T-helper 9 cell (primary cell): ENCODE data around the gene CD163L1.
"Not testable (repeated sequence)": the region's sequence is repeated elsewhere in the genome, so short reads cannot be mapped to it uniquely, and the experiment has no call there.

Source experiments
- DNase-seq: peaks from one replicate; pipeline ENCODE4 v3.0.0-alpha.2; 2020

The CD163L1 gene

DNA sequence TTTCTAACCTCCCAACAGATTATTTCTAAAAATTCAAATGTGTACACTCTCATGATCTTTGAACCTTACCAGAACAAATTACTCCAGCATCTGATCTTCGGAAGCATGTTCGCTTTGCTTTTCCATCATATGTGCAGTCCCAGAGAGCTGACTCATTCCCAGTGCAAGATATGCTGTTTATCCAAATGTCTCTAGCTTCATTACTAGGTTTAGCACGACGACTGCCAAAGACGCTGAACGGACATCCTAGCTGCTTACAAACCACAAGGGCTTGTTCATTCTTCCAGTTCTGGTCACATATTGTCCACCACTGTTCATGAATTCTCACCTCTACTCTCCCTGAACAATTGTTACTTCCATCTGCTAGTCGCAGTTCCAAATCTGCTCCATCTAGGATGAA is 40.5 kb downstream of the CD163L1 start:
- no peak for DNase-seq

DNA sequence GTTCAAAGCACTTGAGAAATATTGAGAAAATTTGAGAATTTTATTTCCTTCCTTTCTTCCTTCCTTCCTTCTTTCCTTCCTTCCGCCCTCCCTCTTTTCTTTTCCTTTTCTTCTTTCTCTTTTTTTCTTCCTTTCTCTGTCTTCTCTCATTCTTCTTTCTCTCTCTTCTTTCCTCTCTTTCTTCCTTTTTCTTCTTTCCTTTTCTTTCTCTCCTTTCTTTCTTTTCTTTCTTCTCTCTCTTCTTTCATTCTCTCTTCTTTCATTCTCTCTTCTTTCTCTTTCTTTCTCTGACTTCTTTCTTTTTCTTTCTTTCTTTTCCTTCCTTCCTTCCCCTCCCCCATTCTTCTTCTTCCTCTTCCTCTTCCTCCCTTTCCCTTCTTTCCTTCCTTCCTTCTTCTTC is 44.9 kb downstream of the CD163L1 start:
- DNase-seq, result no peak

DNA sequence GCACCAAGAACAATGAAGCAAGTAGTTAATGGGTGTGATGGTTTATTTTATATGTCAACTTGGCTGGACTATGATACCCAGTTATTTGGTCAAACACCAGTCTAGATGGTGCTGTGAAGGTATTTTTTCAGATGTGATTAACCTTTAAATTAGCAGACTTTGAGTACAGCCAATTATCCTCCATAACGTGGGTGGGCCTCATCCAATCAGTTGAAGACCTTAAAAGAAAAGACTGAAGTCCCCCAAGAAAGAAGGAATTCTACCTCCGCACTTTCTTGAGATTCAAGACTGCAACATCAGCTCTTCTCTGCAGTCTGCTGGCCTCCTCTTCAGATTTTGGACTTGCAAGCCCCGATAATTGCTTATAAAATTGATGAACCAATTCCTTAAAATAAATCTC is 47.5 kb downstream of the CD163L1 start:
- no peak for DNase-seq

DNA sequence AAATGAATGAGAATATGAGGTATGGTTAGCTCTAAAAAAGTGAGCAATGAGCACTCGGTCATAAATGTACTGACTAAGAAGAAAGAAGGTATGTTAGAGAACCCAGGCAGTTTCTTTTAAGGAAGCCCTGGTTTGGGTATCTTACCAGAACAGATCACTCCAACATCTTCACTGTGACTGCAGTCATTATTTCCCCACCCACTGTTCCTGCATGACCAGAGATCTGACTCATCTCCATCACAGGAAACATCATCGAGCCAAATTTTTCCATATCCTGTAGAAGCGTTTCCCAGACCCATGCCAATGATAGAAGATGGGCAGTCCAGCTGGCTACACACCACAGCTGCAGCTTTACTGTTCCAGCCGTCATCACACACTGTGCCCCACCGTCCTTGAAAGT is 48.0 kb downstream of the CD163L1 start:
- DNase-seq, result no peak

DNA sequence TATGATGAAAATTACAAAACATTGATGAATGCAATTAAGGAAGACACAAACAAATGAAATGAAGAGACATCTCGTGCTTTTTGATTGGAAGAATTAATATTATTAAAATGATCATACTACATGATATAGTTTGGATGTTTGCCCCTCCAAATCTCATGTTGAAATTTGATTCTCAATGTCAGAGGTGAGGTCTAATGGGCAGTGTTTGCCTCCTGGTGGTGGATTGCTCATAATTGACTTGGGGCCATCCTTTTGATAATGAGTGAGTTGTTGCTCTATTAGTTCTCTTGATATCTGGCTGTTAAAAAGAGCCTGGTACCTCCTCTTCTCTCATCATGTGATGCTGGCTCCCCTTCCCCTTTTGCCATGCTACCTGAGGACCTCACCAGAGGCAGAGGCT is 56.7 kb downstream of the CD163L1 start:
- DNase-seq, result no peak

DNA sequence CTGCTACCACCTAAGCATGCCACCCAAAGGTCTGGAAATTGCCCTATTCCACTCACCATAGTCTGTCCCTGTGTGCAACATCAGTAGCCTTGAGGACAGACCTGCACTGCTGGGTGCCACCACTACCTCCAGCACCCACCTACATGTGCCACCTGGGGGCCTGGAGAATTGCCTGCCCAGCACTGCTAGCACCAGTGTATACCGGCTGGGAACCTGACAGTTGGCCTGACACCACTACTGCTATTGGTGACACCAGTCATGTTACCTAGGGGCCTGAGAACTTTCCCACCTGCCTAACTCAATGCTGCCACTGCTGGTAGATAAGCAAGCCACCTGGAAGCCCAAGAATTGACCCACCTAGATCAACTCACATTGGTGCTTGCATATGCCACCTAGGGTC is 60.8 kb downstream of the CD163L1 start:
- no peak for DNase-seq

DNA sequence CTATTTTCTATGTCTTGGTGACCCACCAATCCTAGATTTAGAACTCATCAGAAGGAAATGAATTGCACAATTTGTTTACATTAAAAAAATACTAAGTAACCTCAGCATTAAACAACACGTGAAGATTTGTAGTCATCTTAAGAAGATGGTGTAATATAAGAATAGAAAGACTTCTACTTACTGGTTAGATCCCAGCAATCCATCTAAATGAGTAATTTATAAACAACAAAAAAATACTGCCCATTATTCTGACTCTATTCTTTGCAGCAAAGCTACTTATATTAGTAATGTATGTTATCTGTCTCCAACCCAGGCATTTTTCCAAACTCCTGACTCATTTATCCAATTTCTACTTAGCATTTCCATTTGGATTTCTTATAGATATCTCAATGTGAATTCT is 67.8 kb downstream of the CD163L1 start:
- DNase-seq, result no peak

DNA sequence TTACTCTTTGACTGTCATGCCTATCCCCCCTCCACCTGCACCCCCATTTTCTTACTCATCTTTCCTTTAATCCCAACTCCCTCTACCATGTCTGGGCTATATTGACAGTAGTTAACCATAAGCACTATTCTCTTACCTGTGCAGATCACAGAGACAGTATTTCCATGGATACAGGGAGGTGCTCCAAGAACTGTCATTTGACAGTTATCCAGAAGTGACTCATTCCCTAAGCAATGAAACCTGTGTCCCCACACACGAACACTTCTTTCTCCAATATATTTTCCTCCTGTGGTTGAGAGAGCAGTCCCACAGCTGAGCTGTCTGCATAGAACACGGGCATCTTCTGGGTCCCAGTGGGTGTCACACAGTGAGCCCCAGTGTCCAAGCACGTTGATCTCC is 68.8 kb downstream of the CD163L1 start:
- no peak for DNase-seq

DNA sequence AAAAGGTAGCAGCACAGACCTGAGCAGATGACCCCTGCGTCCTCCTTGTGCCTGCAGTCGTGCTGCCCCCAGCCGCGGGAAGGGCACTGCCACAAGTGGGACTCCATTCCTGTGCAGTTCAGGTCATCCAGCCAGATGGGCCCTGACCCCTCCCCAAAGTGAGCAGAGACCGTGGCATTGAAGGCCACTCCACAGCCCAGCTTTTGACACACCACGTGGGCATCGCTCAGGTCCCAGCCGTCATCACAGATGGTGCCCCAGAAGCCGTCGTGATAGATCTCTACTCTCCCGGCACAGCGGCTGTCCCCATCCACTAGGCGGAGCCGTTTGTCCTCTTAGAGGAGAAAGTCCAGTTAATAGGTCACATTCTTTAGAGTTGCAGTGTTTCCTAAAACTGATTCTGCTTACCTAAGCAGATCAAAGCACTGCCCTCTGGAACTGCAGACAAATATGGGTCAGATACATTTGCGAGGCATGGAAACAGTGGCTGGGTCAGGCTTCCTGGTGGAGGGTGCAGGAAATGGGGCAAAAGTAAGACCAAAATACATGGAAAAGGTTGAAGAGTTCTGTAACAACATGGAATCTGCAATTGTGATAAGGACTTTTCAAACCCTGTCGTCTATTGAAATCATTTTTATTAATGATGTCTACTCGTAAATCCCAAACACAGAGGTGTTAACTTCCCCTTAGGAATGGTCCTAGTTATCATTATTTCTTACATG is 69.4 kb downstream of the CD163L1 start:
- no peak for DNase-seq

DNA sequence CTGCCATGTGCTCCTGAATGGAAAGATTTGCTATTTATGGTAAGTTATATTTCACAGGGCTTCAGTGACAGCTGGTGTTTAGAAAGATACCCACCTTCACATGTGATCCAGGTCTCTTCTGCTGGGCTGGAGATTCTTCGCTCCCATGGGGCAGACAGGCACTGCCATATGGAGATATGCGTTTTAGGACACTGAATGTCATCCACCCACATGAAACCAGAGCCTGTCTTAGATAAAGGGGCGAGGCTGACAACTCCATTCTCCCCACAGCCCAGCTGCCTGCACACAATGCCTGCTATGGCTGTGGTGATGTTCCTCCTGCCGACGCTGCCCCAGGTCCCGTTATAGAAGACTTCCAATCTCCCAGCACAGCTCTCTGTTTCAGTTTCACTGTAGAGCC is 70.7 kb downstream of the CD163L1 start:
- DNase-seq, result no peak

DNA sequence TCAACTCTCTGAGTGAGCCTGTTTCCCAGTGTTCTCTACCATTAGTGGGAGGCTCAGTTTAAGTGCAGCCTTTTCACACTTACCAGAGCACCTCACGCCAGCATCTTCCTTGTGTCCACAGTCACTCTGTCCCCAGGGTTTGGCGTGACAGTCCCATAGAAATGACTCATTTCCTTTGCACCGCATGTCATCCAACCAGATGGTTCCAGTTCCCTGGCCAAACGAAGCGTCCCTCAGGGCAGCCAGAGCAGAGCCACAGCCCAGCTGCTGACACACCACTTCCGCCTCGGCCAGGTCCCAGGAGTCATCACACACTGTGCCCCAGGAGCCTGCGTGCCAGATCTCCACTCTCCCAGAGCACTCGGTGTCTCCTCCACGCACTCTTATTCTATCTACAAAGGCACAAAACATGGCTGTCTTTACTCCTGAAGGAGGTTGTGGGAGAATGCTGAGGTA is 74.7 kb downstream of the CD163L1 start:
- DNase-seq, result no peak

DNA sequence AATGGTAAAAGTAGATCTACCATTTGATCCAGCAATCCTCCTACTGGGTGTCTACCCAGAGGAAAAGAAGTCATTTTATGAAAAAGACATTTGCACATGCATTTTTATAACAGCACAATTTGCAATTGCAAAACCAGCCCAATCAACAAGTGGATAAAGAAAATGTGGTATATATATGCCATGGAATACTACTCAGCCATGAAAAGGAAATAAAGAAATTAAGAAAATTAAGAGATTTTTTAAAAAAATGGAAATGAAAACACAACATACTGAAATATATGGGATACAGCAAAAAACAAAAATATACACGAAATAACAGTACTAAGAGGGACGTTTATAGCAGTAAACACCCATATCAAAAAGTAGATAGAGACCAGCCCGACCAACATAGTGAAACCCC is 81.2 kb downstream of the CD163L1 start:
- no peak for DNase-seq

DNA sequence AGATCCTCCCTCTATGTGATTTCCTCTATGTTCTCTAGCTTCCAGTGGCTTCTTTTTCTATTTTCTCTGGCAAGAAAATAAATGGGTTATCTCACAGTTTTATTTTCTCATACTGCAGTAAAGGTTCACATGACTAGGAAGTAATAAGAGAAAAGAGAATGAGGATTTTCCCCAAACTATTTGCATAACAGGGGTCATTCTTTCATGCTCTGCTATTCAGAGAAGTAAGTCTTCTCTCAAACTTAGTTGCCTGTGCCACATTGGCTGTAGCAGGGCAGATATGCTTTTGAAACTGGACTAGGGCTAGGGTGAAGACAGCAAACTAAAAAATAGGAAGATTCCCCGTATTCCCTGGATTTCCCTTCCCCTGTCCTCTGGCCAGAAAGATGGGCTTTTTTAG is 82.7 kb downstream of the CD163L1 start:
- no peak for DNase-seq

DNA sequence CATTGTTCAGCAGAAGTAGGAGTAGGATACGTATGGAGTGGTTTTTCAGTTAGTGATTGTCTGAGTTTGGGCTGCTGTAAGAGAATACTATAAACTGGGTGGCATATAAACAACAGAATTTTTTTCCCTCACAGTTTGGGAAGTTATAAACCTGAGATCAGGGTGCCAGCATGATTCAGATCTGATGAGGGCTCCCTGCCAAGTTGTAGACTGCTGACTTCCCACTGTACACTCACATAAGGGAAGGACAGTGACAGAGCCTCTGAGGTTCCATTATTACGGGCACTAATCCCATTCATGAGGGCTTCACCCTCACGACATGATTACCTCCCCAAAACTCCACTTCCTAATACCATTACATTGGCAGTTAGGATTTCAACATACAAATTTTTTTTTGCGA is 89.4 kb downstream of the CD163L1 start:
- no peak for DNase-seq

DNA sequence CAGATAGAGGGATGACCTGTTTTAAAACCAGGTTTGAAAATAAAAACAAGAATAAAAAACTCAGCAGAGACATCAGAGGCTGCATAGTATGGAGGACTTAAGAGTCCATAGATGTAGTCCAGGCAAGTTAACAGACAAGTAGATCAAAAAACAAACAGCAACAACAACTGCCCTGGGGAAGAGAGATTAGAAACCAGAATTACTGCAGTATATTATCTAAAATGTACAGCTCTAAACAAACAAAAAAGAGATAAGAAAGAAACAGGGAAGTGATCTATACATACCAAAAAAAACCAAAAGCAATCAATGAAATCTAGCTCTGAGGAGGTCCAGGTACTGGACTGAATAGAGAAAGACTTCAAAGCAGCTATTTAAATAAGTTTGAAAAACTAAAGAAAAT is 91.3 kb downstream of the CD163L1 start:
- no peak for DNase-seq

DNA sequence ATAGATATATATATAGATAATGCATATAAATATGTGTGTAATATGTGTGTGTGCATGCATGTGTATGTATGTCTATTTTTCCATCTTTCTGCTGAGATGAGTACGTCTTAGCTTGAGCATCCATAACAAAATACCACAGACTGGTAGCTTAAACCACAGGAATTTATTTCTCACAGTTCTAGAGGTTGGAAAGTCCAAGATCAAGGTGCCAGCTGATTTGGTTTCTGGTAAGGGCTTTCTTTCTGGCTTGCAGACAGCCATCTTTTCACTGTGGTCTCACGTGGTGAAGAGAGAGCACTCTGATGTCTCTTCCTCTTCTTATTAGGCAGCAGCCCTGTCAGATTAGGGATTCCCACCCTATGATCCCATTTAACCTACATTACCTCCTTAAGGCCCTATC is 92.8 kb downstream of the CD163L1 start:
- no peak for DNase-seq

DNA sequence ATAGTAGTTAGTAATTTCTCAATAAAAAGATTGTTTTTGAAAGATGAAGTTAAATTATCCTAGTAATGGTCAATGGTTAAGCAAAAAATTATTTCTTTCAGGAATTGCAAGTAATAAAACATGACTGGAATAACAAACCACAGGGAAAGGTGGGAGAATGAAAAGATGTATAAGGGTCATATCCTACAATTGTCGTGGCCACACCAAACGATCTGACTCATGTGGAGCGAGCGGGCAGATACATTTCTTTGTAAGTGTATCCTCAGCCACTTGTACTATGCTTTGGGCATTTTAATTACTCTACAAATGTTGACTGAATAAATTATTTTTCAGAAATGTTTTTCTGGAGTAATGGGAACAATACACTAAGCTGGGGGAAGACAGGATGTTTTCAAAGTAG is 94.5 kb downstream of the CD163L1 start:
- DNase-seq, result no peak

DNA sequence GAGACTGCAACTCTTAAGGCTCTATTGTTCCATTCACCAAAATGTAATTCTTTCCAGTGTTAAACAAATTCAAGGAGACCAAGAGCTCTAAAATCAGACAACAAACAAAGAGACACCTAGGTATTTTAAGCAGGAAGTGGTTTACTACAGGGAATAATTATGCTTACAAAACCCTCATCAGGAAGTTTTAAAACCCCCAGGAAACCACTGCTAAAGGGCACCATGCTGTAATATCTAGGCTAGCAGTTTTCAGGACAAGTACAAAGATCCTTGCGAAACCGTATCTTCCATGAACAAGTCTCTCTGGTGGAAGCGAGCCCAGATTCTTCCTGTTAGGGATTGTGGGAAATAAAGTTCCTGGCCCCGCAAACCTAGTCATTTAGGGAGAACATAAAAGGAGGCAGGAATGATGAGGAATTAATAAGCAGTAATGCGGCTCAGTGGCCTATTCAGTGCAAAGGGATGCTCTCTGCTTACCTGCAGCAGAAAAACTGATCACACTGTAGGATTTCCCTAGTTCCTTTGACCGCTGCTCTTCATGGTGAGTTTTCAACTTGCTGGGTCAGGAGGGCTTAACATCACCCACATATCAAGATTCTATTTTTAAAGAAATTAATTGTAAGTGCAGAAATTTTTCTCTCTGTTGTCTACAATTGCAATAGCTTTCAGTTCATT is 97.3 kb downstream of the CD163L1 start:
- no peak for DNase-seq

DNA sequence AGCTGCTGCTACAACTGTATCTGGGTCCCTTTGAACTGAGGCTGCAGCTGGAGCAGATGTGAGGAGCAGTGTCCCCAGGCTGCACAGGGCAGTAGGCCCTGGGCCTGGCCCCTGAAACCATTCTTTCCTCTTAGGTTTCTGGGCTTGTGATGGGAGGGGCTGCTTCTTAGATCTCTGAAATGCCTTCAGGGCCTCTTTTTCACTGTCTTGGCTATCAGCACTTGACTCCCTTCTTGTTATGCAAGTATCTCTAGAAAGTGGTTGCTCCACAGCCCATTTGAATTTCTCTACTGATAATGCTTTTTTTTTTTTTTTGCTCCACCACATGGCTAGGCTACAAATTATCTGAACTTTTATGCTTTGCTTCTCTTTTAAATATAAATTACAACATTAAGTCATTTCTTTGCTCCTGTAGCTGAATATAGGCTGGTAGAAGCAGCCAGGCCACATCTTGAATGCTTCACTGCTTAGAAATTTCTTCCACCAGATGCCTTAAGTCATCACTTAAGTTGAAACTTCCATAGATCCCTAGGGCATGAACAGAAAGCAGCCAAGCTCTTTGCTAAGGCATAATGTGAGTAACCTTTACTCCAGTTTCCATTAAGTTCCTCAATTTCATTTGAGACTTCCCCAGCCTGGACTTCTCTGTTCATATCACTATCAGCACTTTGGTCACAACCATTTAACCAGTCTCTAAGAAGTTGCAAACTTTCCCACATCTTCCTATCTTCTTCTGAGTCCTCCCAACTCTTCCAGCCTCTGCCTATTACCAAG is 98.9 kb downstream of the CD163L1 start:
- DNase-seq, result no peak

DNA sequence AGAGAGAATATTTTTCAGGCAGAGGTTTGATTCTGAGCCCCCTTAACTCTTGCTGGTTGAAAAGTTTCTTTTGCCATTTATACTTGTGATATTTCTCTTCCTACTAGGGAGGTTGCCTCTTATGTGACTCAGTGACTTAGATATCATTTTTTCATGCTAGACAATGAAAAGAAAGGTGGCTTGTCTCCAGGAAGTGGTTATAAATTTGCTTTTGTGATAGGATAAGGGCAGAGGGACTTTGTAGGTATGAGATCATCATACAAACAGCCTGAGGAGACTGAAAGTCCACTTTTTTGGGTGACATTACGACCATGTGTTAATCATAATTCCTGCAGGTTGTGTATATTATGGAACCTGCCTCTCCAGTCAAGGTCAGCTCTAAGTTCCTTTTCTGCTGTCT is 104.3 kb downstream of the CD163L1 start:
- DNase-seq, result no peak

DNA sequence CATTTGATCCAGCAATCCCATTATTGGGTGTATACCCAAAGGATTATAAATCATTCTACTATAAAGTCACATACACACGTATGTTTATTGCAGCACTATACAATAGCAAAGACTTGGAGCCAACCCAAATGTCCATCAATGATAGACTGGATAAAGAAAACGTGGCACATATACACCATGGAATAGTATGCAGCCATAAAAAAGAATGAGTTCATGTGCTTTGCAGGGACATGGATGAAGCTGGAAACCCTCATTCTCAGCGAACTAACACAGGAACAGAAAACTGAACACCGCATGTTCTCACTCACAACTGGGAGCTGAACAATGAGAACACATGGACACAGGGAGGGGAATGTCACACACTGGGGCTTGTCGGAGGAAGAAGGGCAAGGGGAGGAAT is 106.2 kb downstream of the CD163L1 start:
- DNase-seq, result not testable (repeated sequence)

DNA sequence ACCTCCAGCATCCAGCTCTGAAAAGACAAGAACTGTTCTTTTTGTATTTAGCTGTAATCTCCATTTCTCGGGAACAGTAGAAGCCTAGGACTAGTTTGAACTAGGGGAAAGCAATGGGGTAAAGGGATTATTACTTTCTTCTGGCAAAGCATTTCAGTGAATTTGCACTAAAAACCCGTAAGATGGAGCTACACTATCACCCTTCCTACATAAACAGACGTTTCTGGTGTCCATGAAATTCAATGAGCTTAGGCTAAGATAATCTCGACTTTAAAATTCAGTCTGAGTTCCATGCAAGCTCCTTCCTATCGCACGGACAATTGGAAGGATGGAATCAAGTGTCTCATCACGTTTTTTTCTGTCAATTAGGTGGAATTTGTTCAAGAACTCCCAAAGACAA is 116.0 kb downstream of the CD163L1 start:
- DNase-seq, result no peak

DNA sequence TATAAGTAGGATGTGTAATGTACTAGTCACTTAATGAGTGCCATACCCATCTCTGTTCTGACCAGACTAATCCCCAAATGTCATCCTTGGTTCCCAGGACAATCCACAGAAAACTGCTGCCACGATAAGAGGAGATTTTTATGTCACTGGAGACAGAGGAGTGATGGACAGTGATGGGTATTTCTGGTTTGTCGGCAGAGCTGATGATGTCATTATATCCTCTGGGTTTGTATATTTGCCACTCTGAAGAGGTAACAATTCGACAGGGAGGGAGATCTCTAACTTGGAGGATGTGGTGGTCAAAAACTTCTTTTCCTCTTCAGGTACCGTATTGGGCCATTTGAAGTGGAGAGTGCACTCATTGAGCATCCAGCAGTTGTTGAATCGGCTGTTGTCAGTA is 119.8 kb downstream of the CD163L1 start:
- DNase-seq, result no peak

DNA sequence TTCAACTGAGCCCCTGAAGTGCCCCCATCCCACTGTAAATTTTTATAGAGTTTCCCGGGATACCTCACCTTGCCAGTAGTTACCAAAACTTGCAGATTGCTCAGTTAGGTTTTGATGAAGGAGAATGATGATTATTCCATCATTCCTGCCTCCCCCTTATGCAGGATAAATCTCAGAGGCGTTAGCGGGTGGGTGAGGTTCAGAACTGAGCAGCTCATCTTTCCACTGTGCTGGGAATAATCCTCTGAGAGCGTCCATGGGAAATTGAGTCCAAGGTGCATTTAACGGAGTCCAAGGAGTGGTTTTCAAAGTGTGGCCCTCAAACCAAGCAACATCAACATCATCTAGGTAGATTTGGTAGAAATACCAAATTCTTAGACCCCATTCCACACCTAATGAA is 121.4 kb downstream of the CD163L1 start:
- no peak for DNase-seq
